PC-3 (cell line): ENCODE results near the gene NXPH2.

Experiments used
- CTCF ChIP-seq: fragments of 300-600 bp; sonication (generic); conservative IDR thresholded peaks from 2 replicates; pipeline ENCODE4 v1.5.1; 2017; ENCODE audit warnings: antibody characterized with exemption, low read depth, mild to moderate bottlenecking, low read length
- EZH2 ChIP-seq: fragments of 300-600 bp; sonication (generic); IDR thresholded peaks from one replicate; pipeline ENCODE4 v1.6.1; 2017; ENCODE audit warnings: antibody characterized with exemption, mild to moderate bottlenecking, low read length; ENCODE audit not compliant: unreplicated experiment
- EZH2phosphoT487 ChIP-seq: fragments of 300-600 bp; sonication (generic); IDR thresholded peaks from 2 replicates; pipeline ENCODE4 v1.6.1; 2018; ENCODE audit warnings: mild to moderate bottlenecking, antibody characterized with exemption, low read length, borderline replicate concordance

GRCh38 chr2:138762533-138762932 lies 17.7 kb downstream of the NXPH2 start:
- TF ChIP-seq CTCF (no peak), EZH2 (no peak), EZH2phosphoT487 (no peak)
